HepG2 (cell line): ENCODE measurements around the gene SLC38A3. TPM values are rescaled to one million over a fixed set of nuclear protein-coding genes. Genes with fewer than 3 reads are reported as not detected.

Source experiments
- ARNT2 ChIP-seq: sonication (generic); formaldehyde crosslinking; IDR thresholded peaks from 2 replicates; pipeline ENCODE4 v1.8.0; 2022; ENCODE audit warnings: mild to moderate bottlenecking, low read depth, missing genetic modification reagents, moderate library complexity
- EEA1 ChIP-seq: sonication (generic); formaldehyde crosslinking; IDR thresholded peaks from 2 replicates; pipeline ENCODE4 v1.5.1; 2020; ENCODE audit warnings: mild to moderate bottlenecking, missing genetic modification reagents, borderline replicate concordance
- GTF2F1 ChIP-seq: fragments of 150-350 bp; IDR thresholded peaks from 2 replicates; pipeline ENCODE4 v1.6.1; 2014; ENCODE audit warnings: low read length
- HNRNPL ChIP-seq: fragments of 200-400 bp; formaldehyde crosslinking; IDR thresholded peaks from 2 replicates; pipeline ENCODE4 v1.6.1; 2017; ENCODE audit warnings: mild to moderate bottlenecking, low read depth, low read length
- KLF12 ChIP-seq: sonication (generic); formaldehyde crosslinking; IDR thresholded peaks from 2 replicates; pipeline ENCODE4 v1.4.0; 2020; ENCODE audit warnings: missing genetic modification reagents, borderline replicate concordance
- LCORL ChIP-seq, 2 experiments: fragments of 450-650 bp in 1 of 2; sonication (generic) in 1 of 2; formaldehyde crosslinking in 1 of 2; IDR thresholded peaks; 2 replicates each; pipeline versions ENCODE4 v1.5.0 to v1.6.1; 2017 to 2020; ENCODE audit warnings: antibody characterized with exemption in 1 of 2, missing genetic modification reagents in 1 of 2
- MBNL3 ChIP-seq: fragments of 250-450 bp; sonication (Bioruptor Pico); conservative IDR thresholded peaks from 2 replicates; pipeline ENCODE4 v1.8.0; 2022; ENCODE audit warnings: mild to moderate bottlenecking, inconsistent platforms
- POLR2AphosphoS5 ChIP-seq: IDR thresholded peaks from 2 replicates; pipeline ENCODE4 v1.6.1; 2012; ENCODE audit warnings: low read depth, low read length
- PPARG ChIP-seq: conservative IDR thresholded peaks from 2 replicates; pipeline ENCODE4 v1.6.1; 2016; ENCODE audit warnings: missing biosample characterization, missing genetic modification reagents
- WIZ ChIP-seq: sonication (generic); formaldehyde crosslinking; IDR thresholded peaks from 2 replicates; pipeline ENCODE4 v1.5.1; 2020; ENCODE audit warnings: mild to moderate bottlenecking, missing genetic modification reagents
- ZBTB1 ChIP-seq: sonication (generic); formaldehyde crosslinking; IDR thresholded peaks from 2 replicates; pipeline ENCODE4 v1.4.0; 2020; ENCODE audit warnings: missing genetic modification reagents, borderline replicate concordance
- ZFP36 ChIP-seq: fragments of 150-350 bp; IDR thresholded peaks from 2 replicates; pipeline ENCODE4 v1.6.1; 2018; ENCODE audit warnings: borderline replicate concordance, low read length, low read depth; ENCODE audit not compliant: partially characterized antibody
- ZNF101 ChIP-seq: sonication (generic); formaldehyde crosslinking; IDR thresholded peaks from 2 replicates; pipeline ENCODE4 v1.4.0; 2020; ENCODE audit warnings: mild to moderate bottlenecking, low read depth, missing genetic modification reagents, borderline replicate concordance
- ZNF232 ChIP-seq: sonication (generic); formaldehyde crosslinking; IDR thresholded peaks from 2 replicates; pipeline ENCODE4 v1.4.0; 2020; ENCODE audit warnings: missing genetic modification reagents, borderline replicate concordance
- ZNF329 ChIP-seq: sonication (generic); formaldehyde crosslinking; IDR thresholded peaks from 2 replicates; pipeline ENCODE4 v1.9.0; 2021; ENCODE audit warnings: low read depth, mild to moderate bottlenecking, missing genetic modification reagents
- ZNF337 ChIP-seq: sonication (generic); formaldehyde crosslinking; IDR thresholded peaks from 2 replicates; pipeline ENCODE4 v1.5.1; 2020; ENCODE audit warnings: missing genetic modification reagents, low read depth, mild to moderate bottlenecking, borderline replicate concordance
- ZSCAN29 ChIP-seq: sonication (generic); formaldehyde crosslinking; conservative IDR thresholded peaks from 2 replicates; pipeline ENCODE4 v1.4.0; 2020; ENCODE audit warnings: mild to moderate bottlenecking, missing genetic modification reagents
- polyA plus RNA-seq, 8 experiments: library from polyadenylated mRNA; depleted of rRNA in 3 of 8; stranded (reverse) in 7 of 8; unstranded in 1 of 8; fragments of >200 nt; fragmentation: Illumina TruSeq in 4 of 8; extraction: Trizol in 4 of 8; gene quantifications; 2 replicates each; pipeline versions ENCODE4 v1.2.1 to v1.2.3, GENCODE V29; 2011 to 2016; ENCODE audit warnings: low read depth in 4 of 8, missing spikeins in 1 of 8, mixed read lengths in 1 of 8; ENCODE audit not compliant: insufficient read depth in 1 of 8
- total RNA-seq, 5 experiments: library from RNA; depleted of rRNA; stranded (reverse); fragments of >200 nt; fragmentation: Illumina TruSeq; extraction: Trizol; gene quantifications; 2 replicates each; pipeline ENCODE4 v1.2.3, GENCODE V29; 2016; ENCODE audit warnings: low read depth in 1 of 5
- TF ChIP-seq, protein P1 (sequence below): conservative IDR thresholded peaks from 2 replicates; pipeline ENCODE4 v1.6.1; 2018; ENCODE audit warnings: missing genetic modification reagents
- TF ChIP-seq, protein P2 (sequence below): sonication (generic); formaldehyde crosslinking; IDR thresholded peaks from 2 replicates; pipeline ENCODE4 v1.5.1; 2020; ENCODE audit warnings: mild to moderate bottlenecking, missing genetic modification reagents
- TF ChIP-seq, protein P3 (sequence below): sonication (generic); formaldehyde crosslinking; IDR thresholded peaks from 2 replicates; pipeline ENCODE4 v1.9.0; 2021; ENCODE audit warnings: missing genetic modification reagents, mild to moderate bottlenecking, borderline replicate concordance
- TF ChIP-seq, protein P4 (sequence below): sonication (generic); formaldehyde crosslinking; IDR thresholded peaks from 2 replicates; pipeline ENCODE4 v1.8.0; 2022; ENCODE audit warnings: missing genetic modification reagents, mild to moderate bottlenecking, inconsistent platforms, borderline replicate concordance

Gene SLC38A3
- total and polyA plus RNA-seq, 2 of the 13 experiments (the other 11 are each of a cell fraction or from before 2014, with no cell fraction given) = 29.8 to 164 TPM

DNA sequence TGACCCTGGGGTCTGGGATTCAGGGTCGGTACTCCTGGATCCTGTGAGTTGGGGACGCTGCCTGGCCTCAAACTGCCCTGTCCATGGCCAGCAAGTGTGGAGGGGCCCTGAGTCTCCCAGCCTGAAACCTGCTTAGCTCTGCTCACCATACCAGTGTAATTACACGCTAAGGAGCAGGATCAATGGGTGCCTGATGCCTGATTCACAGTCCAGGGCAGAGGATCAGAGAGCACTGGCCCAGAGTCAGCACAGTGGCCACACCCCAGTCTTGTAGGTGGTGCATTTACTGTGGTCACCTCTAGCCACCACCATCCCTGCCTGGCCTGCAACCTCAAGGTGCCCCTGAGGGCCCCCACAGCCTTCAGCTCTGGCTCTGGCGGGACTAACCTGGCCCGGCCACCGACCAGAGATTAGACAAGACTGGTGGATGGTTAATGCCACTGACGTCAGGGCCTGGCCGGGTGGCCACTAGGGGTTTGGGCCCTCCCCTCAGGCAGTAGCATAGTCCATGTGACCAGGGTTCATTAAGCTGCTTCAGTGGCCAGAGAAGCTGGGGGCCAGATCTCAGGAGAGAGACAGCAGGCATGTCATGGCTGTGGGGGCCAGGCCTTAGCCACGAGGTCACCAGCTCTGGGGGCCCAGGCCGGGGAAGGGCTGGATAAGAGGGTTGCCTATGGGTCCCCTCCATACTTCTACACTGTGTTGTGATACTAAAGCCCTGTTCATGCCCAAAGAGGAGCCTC is 3.3 kb upstream of the SLC38A3 start (continued):
- TF ChIP-seq, protein P1, sequence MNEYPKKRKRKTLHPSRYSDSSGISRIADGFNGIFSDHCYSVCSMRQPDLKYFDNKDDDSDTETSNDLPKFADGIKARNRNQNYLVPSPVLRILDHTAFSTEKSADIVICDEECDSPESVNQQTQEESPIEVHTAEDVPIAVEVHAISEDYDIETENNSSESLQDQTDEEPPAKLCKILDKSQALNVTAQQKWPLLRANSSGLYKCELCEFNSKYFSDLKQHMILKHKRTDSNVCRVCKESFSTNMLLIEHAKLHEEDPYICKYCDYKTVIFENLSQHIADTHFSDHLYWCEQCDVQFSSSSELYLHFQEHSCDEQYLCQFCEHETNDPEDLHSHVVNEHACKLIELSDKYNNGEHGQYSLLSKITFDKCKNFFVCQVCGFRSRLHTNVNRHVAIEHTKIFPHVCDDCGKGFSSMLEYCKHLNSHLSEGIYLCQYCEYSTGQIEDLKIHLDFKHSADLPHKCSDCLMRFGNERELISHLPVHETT (CRISPR knock-in tag) = 0 out of 2 replicates have a peak, but pooled peaks have one; percentile 31
- TF ChIP-seq PPARG (CRISPR knock-in tag) (no peak), ZSCAN29 (CRISPR knock-in tag) (no peak), EEA1 (CRISPR knock-in tag) (peak; percentile 34; the same call in 1 of the 2 replicates), HNRNPL (peak; percentile 66; the same call in 1 of the 2 replicates), GTF2F1 (0 out of 2 replicates have a peak, but pooled peaks have one; percentile 43), ZNF101 (CRISPR knock-in tag) (no peak), KLF12 (CRISPR knock-in tag) (no peak; the same call in 1 of the 2 replicates), WIZ (CRISPR knock-in tag) (peak; percentile 18; the same call in 1 of the 2 replicates), LCORL (IDR thresholded peaks at IDR 0.05) (no peak), LCORL (CRISPR knock-in tag; IDR thresholded peaks at IDR 0.05) (peak; percentile 39; the same call in 1 of the 2 replicates), POLR2AphosphoS5 (peak; percentile 79), ZNF329 (peak; percentile 99), MBNL3 (CRISPR knock-in tag) (no peak), ARNT2 (no peak), ZFP36 (no peak), ZNF337 (CRISPR knock-in tag) (no peak), ZBTB1 (no peak), ZNF232 (0 out of 2 replicates have a peak, but pooled peaks have one; percentile 83)
- TF ChIP-seq, protein P2, sequence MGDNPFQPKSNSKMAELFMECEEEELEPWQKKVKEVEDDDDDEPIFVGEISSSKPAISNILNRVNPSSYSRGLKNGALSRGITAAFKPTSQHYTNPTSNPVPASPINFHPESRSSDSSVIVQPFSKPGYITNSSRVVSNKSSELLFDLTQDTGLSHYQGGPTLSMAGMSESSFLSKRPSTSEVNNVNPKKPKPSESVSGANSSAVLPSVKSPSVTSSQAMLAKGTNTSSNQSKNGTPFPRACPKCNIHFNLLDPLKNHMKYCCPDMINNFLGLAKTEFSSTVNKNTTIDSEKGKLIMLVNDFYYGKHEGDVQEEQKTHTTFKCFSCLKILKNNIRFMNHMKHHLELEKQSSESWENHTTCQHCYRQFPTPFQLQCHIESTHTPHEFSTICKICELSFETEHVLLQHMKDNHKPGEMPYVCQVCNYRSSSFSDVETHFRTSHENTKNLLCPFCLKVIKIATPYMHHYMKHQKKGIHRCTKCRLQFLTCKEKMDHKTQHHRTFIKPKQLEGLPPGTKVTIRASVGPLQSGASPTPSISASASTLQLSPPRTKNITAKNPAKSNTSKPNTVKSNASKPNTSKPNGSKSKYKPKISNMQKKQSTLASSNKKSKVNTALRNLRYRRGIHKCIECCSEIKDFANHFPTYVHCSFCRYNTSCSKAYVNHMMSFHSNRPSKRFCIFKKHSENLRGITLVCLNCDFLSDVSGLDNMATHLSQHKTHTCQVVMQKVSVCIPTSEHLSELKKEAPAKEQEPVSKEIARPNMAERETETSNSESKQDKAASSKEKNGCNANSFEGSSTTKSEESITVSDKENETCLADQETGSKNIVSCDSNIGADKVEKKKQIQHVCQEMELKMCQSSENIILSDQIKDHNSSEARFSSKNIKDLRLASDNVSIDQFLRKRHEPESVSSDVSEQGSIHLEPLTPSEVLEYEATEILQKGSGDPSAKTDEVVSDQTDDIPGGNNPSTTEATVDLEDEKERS (CRISPR knock-in tag) = no peak; the same call in 1 of the 2 replicates
- TF ChIP-seq, protein P3, sequence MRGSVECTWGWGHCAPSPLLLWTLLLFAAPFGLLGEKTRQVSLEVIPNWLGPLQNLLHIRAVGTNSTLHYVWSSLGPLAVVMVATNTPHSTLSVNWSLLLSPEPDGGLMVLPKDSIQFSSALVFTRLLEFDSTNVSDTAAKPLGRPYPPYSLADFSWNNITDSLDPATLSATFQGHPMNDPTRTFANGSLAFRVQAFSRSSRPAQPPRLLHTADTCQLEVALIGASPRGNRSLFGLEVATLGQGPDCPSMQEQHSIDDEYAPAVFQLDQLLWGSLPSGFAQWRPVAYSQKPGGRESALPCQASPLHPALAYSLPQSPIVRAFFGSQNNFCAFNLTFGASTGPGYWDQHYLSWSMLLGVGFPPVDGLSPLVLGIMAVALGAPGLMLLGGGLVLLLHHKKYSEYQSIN (CRISPR knock-in tag) = no peak
- TF ChIP-seq, protein P4, sequence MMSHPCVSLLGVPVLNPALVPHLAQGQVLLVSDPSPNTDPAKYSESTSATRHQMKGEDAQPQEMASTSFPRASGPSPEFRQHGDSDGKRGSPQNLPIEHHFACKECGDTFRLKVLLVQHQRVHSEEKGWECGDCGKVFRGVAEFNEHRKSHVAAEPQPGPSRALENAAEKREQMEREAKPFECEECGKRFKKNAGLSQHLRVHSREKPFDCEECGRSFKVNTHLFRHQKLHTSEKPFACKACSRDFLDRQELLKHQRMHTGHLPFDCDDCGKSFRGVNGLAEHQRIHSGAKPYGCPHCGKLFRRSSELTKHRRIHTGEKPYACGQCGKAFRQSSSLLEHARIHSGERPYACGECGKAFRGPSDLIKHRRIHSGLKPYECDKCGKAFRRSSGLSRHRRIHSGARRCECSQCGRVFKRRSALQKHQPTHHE = no peak
